Transverse colon (tissue), 4 donors: ENCODE results near the gene ESRRA. TPM values are rescaled to one million over a fixed set of nuclear protein-coding genes. Genes with fewer than 3 reads are reported as not detected.

ENCODE experiments used
- DNase-seq: peaks from one replicate; pipeline ENCODE4 v3.0.0-alpha.2; 2019
- H3K27ac ChIP-seq, 4 donors: fragments of 200-600 bp; sonication (generic); 2 replicates each; pipeline ENCODE4 v1.5.1; 2016 to 2018; ENCODE audit warnings: inconsistent platforms in 4 of 4
- H3K27me3 ChIP-seq: fragments of 200-600 bp; sonication (generic); 2 replicates; pipeline ENCODE4 v1.5.1; 2017; ENCODE audit warnings: inconsistent platforms
- H3K36me3 ChIP-seq, 4 donors: fragments of 200-600 bp; sonication (generic); 2 replicates each; pipeline ENCODE4 v1.5.1; 2017 to 2019; ENCODE audit warnings: inconsistent platforms in 4 of 4
- H3K4me1 ChIP-seq, 4 donors: fragments of 200-600 bp; sonication (generic); 2 replicates each; pipeline ENCODE4 v1.5.1; 2017 to 2020; ENCODE audit warnings: inconsistent platforms in 4 of 4
- H3K4me3 ChIP-seq, 4 donors: fragments of 200-600 bp; sonication (generic); 1 replicate in 1 of 4; 2 replicates in 3 of 4; pipeline versions ENCODE4 v1.5.1 to v1.6.1; 2017 to 2019; ENCODE audit warnings: inconsistent platforms in 4 of 4
- H3K9me3 ChIP-seq, 2 donors: fragments of 200-600 bp; sonication (generic); 2 replicates each; pipeline ENCODE4 v1.5.1; 2017 to 2019; ENCODE audit warnings: inconsistent platforms in 2 of 2
- CTCF ChIP-seq, 5 experiments: fragments of 200-600 bp in 3 of 5; fragments of 450-650 bp in 2 of 5; sonication (generic) in 3 of 5; IDR thresholded peaks; 1 replicate in 2 of 5; 2 replicates in 3 of 5; pipeline ENCODE4 v1.5.1; 2016 to 2017; ENCODE audit warnings: antibody characterized with exemption in 5 of 5, inconsistent platforms in 3 of 5, mild to moderate bottlenecking in 2 of 5, moderate library complexity in 1 of 5
- EP300 ChIP-seq: sonication (generic); formaldehyde crosslinking; IDR thresholded peaks from one replicate; pipeline ENCODE4 v1.6.1; 2017; ENCODE audit warnings: antibody characterized with exemption, low read depth
- POLR2A ChIP-seq: fragments of 450-650 bp; IDR thresholded peaks from one replicate; pipeline ENCODE4 v1.6.1; 2016; ENCODE audit warnings: antibody characterized with exemption, mild to moderate bottlenecking, moderate library complexity
- POLR2AphosphoS5 ChIP-seq, 3 donors: sonication (generic); formaldehyde crosslinking; IDR thresholded peaks; one replicate each; pipeline ENCODE4 v1.6.1; 2016; ENCODE audit warnings: antibody characterized with exemption in 3 of 3
- WGBS, 2 donors: methylation state at CpG; one replicate each; pipeline ENCODE4 v1.1.5; 2018; ENCODE audit warnings: low coverage in 1 of 2; 5-methylcytosine and 5-hydroxymethylcytosine counted together
- in situ Hi-C, 4 donors: fragments of 200-750 bp; cut with MboI; loops; one replicate each; pipeline versions ENCODE4 v1.15.0 to v1.15.1; 2017; ENCODE audit warnings: low sequenced_read_pairs in 3 of 4, low pct_ligation_motif_present in 1 of 4, low pct_unique_long_range_greater_than_20kb in 1 of 4
- intact Hi-C: fragments of 100-400 bp; cut with DNase I; formaldehyde crosslinking; loops from one replicate; pipeline ENCODE4 v1.15.1; 2023; ENCODE audit warnings: low total_unique reads
- total RNA-seq, 4 donors: library from RNA; depleted of rRNA; stranded (reverse); fragments of >200 nt; gene quantifications; one replicate each; pipeline ENCODE4 v1.1.0, GENCODE V29; 2016

ESRRA gene
- total RNA-seq, 4 donors from 2014 or later, result 142 to 272 (median 221) TPM

- no peaks in the 10 kb centered on the region for H3K36me3 ChIP-seq
- intact Hi-C loops, result no loop called here
- no peak for DNase-seq
- in situ Hi-C loops, result loop anchor here in 1 of 4 donors (10.0 kb wide), 1 partner anchor 86 kb away; the partner anchor contains the start of gene FERMT3
- no peaks in the 10 kb centered on the region for H3K9me3 ChIP-seq
- 52 to 80% methylated on average over 1 to 10 of the region's 10 CpGs for WGBS, 2 donors
- H3K27me3 ChIP-seq, result peaks cover 63% of the 10 kb centered on the region
- peaks cover 6 to 31% (median 26%) of the 10 kb centered on the region in 4 donors for H3K4me1 ChIP-seq
- TF ChIP-seq POLR2AphosphoS5 (IDR thresholded peaks at IDR 0.05) (no peak), CTCF (IDR thresholded peaks at IDR 0.05) (no peak), POLR2A (no peak)
- H3K4me3 ChIP-seq, result no peak overlapping the region
- no peak overlapping the region for H3K27ac ChIP-seq
These were observed 14.7 kb upstream of the ESRRA start for GRCh38 chr11:64290352-64291261.

GRCh38 chr11:64291262-64291751 lies 14.0 kb upstream of the ESRRA start, which contains the start of gene KCNK4:
KCNK4 (plus strand) TSS chr11:64291302; CDS start chr11:64293019, 1,717 bp downstream.
- in situ Hi-C loops (loop anchor here in 1 of 4 donors (10.0 kb wide), 1 partner anchor 87 kb away; the partner anchor contains the start of gene FERMT3), intact Hi-C loops (no loop called here)
- Histone ChIP-seq H3K4me1 (peaks cover 2 to 26% (median 21%) of the 10 kb centered on the region in 4 donors), H3K4me3 (peak within 1 kb of the TSS in 2 of 4 donors; percentile 27 to 43), H3K36me3 (no peaks in the 10 kb centered on the region), H3K9me3 (no peaks in the 10 kb centered on the region), H3K27ac (no peak within 1 kb of the TSS), H3K27me3 (peaks cover 69% of the 10 kb centered on the region)
- 4% methylated on average over 14 of the region's 45 CpGs; no CpG with 5 or more reads in 1 of the 2 donors for WGBS, 2 donors
- TF ChIP-seq POLR2AphosphoS5 (IDR thresholded peaks at IDR 0.05), result no peak
- no peak for TF ChIP-seq POLR2A
- TF ChIP-seq EP300, result no peak
- TF ChIP-seq CTCF (IDR thresholded peaks at IDR 0.05), result no peak
- no peak for DNase-seq

- Histone ChIP-seq H3K27me3 (peaks cover 75% of the 10 kb centered on the region), H3K4me1 (peaks cover 0 to 20% (median 17%) of the 10 kb centered on the region in 4 donors), H3K9me3 (no peaks in the 10 kb centered on the region), H3K27ac (no peak overlapping the region), H3K4me3 (peak overlapping the region in 2 of 4 donors; percentile 27 to 43), H3K36me3 (no peaks in the 10 kb centered on the region)
- 1% methylated on average over 33 of the region's 96 CpGs; no CpG with 5 or more reads in 1 of the 2 donors for WGBS, 2 donors
- TF ChIP-seq CTCF (IDR thresholded peaks at IDR 0.05) (no peak), EP300 (no peak), POLR2A (no peak), POLR2AphosphoS5 (IDR thresholded peaks at IDR 0.05) (no peak)
- no peak for DNase-seq
- in situ Hi-C loops, result loop anchor here in 1 of 4 donors (10.0 kb wide), 1 partner anchor 87 kb away; the partner anchor contains the start of gene FERMT3
- intact Hi-C loops, result no loop called here
These were observed 13.4 kb upstream of the ESRRA start for GRCh38 chr11:64291752-64292459.
